Measurements from ENCODE around the gene HRH3.

The HRH3 gene

DNA sequence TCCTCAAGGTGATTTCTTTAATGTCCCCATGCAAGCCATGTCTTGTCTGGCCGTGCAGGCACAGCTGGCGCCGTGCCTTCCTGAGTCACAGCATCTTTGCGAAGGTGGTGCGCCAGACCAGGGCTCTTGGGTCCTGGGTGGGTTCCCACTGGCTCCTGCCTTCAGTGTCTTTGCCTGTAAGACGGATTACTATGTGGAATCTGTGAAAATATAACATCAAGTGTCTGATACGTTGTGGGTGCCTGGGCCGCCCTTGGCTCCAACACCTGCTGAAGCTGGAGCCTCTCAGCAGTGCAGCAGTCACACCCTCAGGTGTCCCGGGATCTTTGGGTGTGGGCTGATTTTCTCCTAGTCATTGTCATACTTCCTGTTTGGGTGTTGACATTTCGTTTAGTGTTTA, 21.4 kb upstream of the HRH3 start:
- TF ChIP-seq TEAD4 (IDR thresholded peaks at IDR 0.05), result no peak
- no peak for TF ChIP-seq ZBTB7A (IDR thresholded peaks at IDR 0.05; ENCODE audit: low read depth)

DNA sequence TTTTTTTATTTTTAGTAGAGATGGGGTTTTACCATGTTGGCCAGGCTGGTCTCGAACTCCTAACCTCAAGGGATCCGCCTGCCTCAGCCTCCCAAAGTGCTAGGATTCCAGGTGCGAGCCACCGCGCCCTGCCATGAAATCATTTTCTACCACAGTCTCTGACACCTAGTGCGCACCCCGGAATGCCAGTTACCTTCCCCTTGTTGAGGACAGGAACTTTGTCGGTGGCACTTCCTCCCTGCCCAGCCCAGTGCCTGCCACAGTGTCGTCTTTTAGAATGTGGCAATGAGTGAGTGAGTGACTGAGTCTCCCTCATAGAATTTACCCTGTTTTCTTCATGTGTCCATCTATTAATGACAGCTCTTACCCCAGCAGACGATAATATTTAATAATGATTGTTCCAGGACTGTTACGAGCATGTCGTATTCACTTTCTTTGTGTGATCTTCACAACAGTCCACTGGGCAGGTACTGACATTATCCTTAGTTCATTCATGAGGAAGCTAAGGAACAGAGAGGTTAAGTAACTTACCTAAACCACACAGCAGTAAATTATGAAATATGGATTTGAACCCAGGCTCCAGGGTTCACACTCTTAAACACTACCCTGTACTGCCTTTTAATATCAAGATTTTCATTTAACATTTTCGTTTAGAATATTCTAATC, 20.1 kb upstream of the HRH3 start:
- no peak for TF ChIP-seq TEAD4 (IDR thresholded peaks at IDR 0.05)
- TF ChIP-seq ZBTB7A (IDR thresholded peaks at IDR 0.05; ENCODE audit: low read depth), result no peak
- TF ChIP-seq TAF1 (IDR thresholded peaks at IDR 0.05; ENCODE audit: low read depth), result no peak
- TF ChIP-seq CEBPB (IDR thresholded peaks at IDR 0.05), result no peak

DNA sequence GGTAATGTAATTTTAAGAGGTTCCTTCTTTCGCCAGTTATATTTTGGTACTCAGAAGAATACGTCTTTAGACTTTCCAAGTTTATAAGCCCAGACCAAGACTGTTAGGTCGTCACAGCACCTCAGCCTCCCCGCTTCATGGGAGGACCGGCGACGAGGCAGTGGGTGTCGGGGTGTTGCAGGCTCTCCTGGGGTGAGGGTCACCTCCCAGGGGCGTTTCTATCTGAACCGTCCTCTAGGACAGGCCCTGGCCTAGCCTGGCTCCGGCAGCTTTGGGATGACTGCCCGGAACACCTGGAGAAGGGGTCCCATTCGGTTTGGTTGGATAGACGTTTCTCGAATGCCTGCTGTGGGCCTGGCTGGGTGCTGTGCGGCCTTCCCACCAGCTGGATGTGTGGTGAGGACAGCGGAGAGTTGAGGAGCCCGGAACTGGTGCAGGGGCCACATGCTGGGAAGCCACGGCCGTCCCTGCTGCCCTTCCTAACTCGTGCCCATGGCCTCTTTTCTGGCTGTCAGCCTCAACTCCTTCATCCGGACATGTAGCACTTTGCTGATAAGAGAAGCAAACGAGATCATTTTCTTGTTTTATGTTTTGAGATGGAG, 19.3 kb upstream of the HRH3 start:
- TF ChIP-seq YY1 (IDR thresholded peaks at IDR 0.05; ENCODE audit: low read depth) (no peak), CEBPB (IDR thresholded peaks at IDR 0.05) (no peak), EGR1 (IDR thresholded peaks at IDR 0.05) (no peak), EP300 (IDR thresholded peaks at IDR 0.05; ENCODE audit: borderline replicate concordance) (no peak), RAD21 (IDR thresholded peaks at IDR 0.05; ENCODE audit: low read depth) (no peak), ZBTB7A (IDR thresholded peaks at IDR 0.05; ENCODE audit: low read depth) (no peak), TCF12 (IDR thresholded peaks at IDR 0.05; ENCODE audit: low read depth) (no peak), FOXM1 (IDR thresholded peaks at IDR 0.05; ENCODE audit: borderline replicate concordance, low read depth) (no peak), TAF1 (IDR thresholded peaks at IDR 0.05; ENCODE audit: low read depth) (no peak)
- TF ChIP-seq, protein P1, sequence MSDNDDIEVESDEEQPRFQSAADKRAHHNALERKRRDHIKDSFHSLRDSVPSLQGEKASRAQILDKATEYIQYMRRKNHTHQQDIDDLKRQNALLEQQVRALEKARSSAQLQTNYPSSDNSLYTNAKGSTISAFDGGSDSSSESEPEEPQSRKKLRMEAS (IDR thresholded peaks at IDR 0.05), result no peak
- TF ChIP-seq, protein P2, sequence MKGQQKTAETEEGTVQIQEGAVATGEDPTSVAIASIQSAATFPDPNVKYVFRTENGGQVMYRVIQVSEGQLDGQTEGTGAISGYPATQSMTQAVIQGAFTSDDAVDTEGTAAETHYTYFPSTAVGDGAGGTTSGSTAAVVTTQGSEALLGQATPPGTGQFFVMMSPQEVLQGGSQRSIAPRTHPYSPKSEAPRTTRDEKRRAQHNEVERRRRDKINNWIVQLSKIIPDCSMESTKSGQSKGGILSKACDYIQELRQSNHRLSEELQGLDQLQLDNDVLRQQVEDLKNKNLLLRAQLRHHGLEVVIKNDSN (IDR thresholded peaks at IDR 0.05), result no peak
- TF ChIP-seq, protein P3, sequence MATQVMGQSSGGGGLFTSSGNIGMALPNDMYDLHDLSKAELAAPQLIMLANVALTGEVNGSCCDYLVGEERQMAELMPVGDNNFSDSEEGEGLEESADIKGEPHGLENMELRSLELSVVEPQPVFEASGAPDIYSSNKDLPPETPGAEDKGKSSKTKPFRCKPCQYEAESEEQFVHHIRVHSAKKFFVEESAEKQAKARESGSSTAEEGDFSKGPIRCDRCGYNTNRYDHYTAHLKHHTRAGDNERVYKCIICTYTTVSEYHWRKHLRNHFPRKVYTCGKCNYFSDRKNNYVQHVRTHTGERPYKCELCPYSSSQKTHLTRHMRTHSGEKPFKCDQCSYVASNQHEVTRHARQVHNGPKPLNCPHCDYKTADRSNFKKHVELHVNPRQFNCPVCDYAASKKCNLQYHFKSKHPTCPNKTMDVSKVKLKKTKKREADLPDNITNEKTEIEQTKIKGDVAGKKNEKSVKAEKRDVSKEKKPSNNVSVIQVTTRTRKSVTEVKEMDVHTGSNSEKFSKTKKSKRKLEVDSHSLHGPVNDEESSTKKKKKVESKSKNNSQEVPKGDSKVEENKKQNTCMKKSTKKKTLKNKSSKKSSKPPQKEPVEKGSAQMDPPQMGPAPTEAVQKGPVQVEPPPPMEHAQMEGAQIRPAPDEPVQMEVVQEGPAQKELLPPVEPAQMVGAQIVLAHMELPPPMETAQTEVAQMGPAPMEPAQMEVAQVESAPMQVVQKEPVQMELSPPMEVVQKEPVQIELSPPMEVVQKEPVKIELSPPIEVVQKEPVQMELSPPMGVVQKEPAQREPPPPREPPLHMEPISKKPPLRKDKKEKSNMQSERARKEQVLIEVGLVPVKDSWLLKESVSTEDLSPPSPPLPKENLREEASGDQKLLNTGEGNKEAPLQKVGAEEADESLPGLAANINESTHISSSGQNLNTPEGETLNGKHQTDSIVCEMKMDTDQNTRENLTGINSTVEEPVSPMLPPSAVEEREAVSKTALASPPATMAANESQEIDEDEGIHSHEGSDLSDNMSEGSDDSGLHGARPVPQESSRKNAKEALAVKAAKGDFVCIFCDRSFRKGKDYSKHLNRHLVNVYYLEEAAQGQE (IDR thresholded peaks at IDR 0.05; ENCODE audit: low read depth), result no peak

DNA sequence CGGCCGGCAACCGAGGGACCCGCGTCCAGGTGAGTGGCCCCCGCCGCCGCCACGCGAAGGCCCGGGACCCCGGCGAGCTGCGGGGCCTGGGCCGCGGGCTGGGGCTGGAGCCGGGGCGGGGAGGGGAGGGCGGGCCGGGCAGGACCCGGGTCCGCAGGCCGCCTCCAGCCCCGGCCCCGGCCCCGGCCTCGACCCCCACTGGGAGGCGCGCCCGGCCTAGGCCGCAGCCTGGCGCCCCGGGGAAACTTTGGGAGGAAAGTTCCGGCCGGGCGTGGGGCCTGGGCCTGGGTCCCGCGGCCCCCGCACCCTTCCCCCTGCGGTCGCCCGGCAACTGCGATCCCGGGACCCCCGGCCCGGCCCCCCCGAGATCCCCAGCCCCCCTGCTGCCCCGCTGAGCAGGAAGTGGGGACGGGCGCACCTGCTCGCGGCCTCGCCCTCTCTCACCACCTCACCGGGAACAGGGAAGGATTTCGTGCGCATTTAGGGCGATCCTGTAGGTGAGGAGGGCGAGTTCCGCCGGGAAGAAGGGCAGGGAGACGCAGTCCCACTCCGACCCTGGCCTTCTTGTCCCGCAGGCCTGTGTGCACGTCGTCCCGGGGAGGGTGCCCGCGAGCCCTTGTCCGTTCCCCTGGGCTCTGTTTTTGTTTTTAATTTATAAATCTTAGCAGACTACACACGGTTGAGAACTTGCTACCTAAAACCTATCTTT, 18.6 kb upstream of the HRH3 start:
- no peak for TF ChIP-seq FOXM1 (IDR thresholded peaks at IDR 0.05; ENCODE audit: borderline replicate concordance, low read depth)
- peak; percentile 62; the same call in 1 of the 2 replicates for TF ChIP-seq ZBTB7A (IDR thresholded peaks at IDR 0.05; ENCODE audit: low read depth)

DNA sequence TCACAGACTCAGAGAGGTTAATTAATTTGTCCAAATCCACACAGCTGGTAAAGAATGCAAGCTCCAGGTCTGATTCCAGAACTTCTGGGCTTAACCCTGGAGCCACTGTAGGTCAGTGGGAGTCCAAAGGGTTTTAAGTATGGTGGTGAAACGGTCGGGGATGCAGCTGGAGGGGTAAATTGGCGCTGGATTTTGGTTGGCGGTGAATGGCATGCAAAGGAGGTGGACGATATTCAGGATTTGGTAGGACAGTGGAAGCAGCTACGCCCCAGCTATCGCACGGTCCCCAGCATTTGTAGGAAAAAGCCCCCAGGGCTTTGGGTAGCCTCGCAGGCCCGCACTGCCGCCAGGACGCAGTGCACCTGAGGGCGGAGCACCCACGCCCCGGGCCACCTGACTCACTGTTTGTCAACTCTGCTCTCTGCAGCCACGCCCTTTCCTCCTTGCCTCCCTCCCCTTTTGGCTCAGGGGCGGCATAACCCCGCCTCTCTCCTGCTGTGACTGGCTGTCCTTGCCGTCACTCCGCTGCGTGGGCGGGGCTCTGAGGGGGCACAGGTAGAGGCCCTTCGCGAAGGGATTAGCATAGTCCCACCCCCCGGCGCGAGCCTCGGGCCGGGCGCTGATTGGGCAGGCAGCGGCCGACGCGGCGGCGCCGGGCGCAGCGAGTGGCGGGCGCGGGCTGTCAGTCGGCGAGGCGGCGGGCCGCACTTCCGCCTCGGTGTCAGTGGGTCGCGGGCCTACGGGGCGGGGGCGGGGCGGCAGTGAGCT, 17.9 kb upstream of the HRH3 start, which contains the start of gene OSBPL2:
Gene OSBPL2 (plus strand): TSS at position 721 of the 768 bp plus-strand sequence. CDS start 17,664 bp downstream, outside the sequence.
- TF ChIP-seq, protein P2 (IDR thresholded peaks at IDR 0.05), result peak; percentile 93
- TF ChIP-seq NFIC (IDR thresholded peaks at IDR 0.05), result peak; percentile 49; the same call in 1 of the 2 replicates
- no peak for TF ChIP-seq TEAD4 (IDR thresholded peaks at IDR 0.05)
- TF ChIP-seq, protein P1 (IDR thresholded peaks at IDR 0.05), result peak; percentile 89
- 0 out of 2 replicates have a peak, but pooled peaks have one; percentile 49 for TF ChIP-seq TAF1 (IDR thresholded peaks at IDR 0.05; ENCODE audit: low read depth)
- peak; percentile 45; the same call in 1 of the 2 replicates for TF ChIP-seq EGR1 (IDR thresholded peaks at IDR 0.05)
- no peak for TF ChIP-seq FOXM1 (IDR thresholded peaks at IDR 0.05; ENCODE audit: borderline replicate concordance, low read depth)

DNA sequence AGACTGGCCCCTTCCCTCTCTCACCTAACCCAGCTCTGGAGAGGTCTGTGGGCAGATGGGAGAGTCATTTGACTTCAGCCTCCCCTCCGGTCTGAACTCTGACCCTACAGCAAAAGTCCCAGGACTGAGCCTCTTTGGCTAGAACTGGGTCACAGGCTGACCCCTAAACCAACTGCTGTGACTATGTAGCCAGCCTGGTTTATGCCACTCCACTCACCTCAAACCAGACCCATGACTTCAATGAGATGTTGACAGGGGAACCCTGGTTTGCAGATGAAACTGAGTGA, 17.4 kb upstream of the HRH3 start:
- TF ChIP-seq ZBTB7A (IDR thresholded peaks at IDR 0.05; ENCODE audit: low read depth) (no peak), TEAD4 (IDR thresholded peaks at IDR 0.05) (no peak), TAF1 (IDR thresholded peaks at IDR 0.05; ENCODE audit: low read depth) (no peak), RAD21 (IDR thresholded peaks at IDR 0.05; ENCODE audit: low read depth) (no peak), YY1 (IDR thresholded peaks at IDR 0.05; ENCODE audit: low read depth) (no peak), EGR1 (IDR thresholded peaks at IDR 0.05) (no peak), CREB1 (IDR thresholded peaks at IDR 0.05; ENCODE audit: low read depth) (no peak), EP300 (IDR thresholded peaks at IDR 0.05; ENCODE audit: borderline replicate concordance) (no peak), CEBPB (IDR thresholded peaks at IDR 0.05) (no peak), FOXM1 (IDR thresholded peaks at IDR 0.05; ENCODE audit: borderline replicate concordance, low read depth) (no peak)
- TF ChIP-seq, protein P1 (IDR thresholded peaks at IDR 0.05), result no peak
- TF ChIP-seq, protein P3 (IDR thresholded peaks at IDR 0.05; ENCODE audit: low read depth), result no peak

Data from Ishikawa (cell line).